Smooth muscle cell (in vitro differentiated cells): ENCODE results near the gene WDFY3. TPM values are rescaled to one million over a fixed set of nuclear protein-coding genes. Genes with fewer than 3 reads are reported as not detected.

Experiments used
- DNase-seq: peaks from one replicate; lab custom pipeline; 2025; ENCODE audit not compliant: unreplicated experiment; lab: John Stamatoyannopoulos, UW
- H2AFZ ChIP-seq: fragments of 200-600 bp; sonication (generic); 2 replicates; pipeline ENCODE4 v1.6.0; 2016; ENCODE audit warnings: antibody characterized with exemption, low read depth, mild to moderate bottlenecking
- H3F3A ChIP-seq: fragments of 200-600 bp; sonication (generic); 2 replicates; pipeline ENCODE4 v1.6.0; 2017; ENCODE audit warnings: antibody characterized with exemption, low read depth
- H3K27ac ChIP-seq: fragments of 200-600 bp; sonication (generic); 2 replicates; pipeline ENCODE4 v1.5.1; 2016; ENCODE audit warnings: low read depth, mild to moderate bottlenecking
- H3K27me3 ChIP-seq: fragments of 200-600 bp; sonication (generic); 2 replicates; pipeline ENCODE4 v1.6.1; 2016; ENCODE audit warnings: low read depth, mild to moderate bottlenecking
- H3K36me3 ChIP-seq: fragments of 200-600 bp; sonication (generic); 2 replicates; pipeline ENCODE4 v1.5.1; 2016; ENCODE audit warnings: low read depth
- H3K4me1 ChIP-seq: fragments of 200-600 bp; sonication (generic); 2 replicates; pipeline ENCODE4 v1.5.1; 2016; ENCODE audit warnings: low read depth
- H3K4me2 ChIP-seq: fragments of 200-600 bp; sonication (generic); 2 replicates; pipeline ENCODE4 v1.6.0; 2016; ENCODE audit warnings: mild to moderate bottlenecking
- H3K4me3 ChIP-seq: fragments of 200-600 bp; sonication (generic); 2 replicates; pipeline ENCODE4 v1.5.1; 2016; ENCODE audit warnings: mild to moderate bottlenecking
- H3K79me2 ChIP-seq: fragments of 200-600 bp; sonication (generic); 2 replicates; pipeline ENCODE4 v1.6.0; 2016; ENCODE audit warnings: low read depth, mild to moderate bottlenecking
- H3K9ac ChIP-seq: fragments of 200-600 bp; sonication (generic); 2 replicates; pipeline ENCODE4 v1.6.0; 2016; ENCODE audit warnings: low read depth
- H3K9me3 ChIP-seq: fragments of 200-600 bp; sonication (generic); replicated peaks from 2 replicates; pipeline ENCODE4 v1.5.1; 2016; ENCODE audit warnings: low read depth
- H4K20me1 ChIP-seq: fragments of 200-600 bp; sonication (generic); 2 replicates; pipeline ENCODE4 v1.6.0; 2016; ENCODE audit warnings: low read depth
- CTCF ChIP-seq: fragments of 200-600 bp; sonication (generic); IDR thresholded peaks from 2 replicates; pipeline ENCODE4 v1.5.1; 2017; ENCODE audit warnings: borderline replicate concordance, mild to moderate bottlenecking, antibody characterized with exemption; ENCODE audit not compliant: insufficient read depth, poor library complexity, severe bottlenecking
- WGBS: methylation state at CpG from one replicate; pipeline ENCODE4 v1.1.7; 2016; ENCODE audit warnings: low lambda C conversion rate; 5-methylcytosine and 5-hydroxymethylcytosine counted together
- polyA plus RNA-seq: library from polyadenylated mRNA; unstranded; fragments of >200 nt; fragmentation: Nextera tagmentation; extraction: Ambion mirVana; gene quantifications from 2 replicates; pipeline ENCODE4 v1.2.1, GENCODE V29; 2016
- total RNA-seq: library from RNA; depleted of rRNA; stranded (reverse); fragments of >200 nt; gene quantifications from 2 replicates; pipeline ENCODE4 v1.2.3, GENCODE V29; 2014

Gene WDFY3
- total and polyA plus RNA-seq, 2 experiments from 2014 or later: 4.0 to 63.9 TPM

GRCh38 chr4:84767168-84767567, 199.3 kb downstream of the WDFY3 start:
- no peak for TF ChIP-seq CTCF

GRCh38 chr4:84753321-84753972, 213.0 kb downstream of the WDFY3 start:
- H3K79me2 ChIP-seq: no peaks in the 10 kb centered on the region
- no peaks in the 10 kb centered on the region for H3F3A ChIP-seq
- no peak overlapping the region for H3K4me3 ChIP-seq
- H2AFZ ChIP-seq: no peak overlapping the region
- H4K20me1 ChIP-seq: peaks cover 4% of the 10 kb centered on the region
- no peak overlapping the region for H3K9ac ChIP-seq
- 82% methylated on average over 7 of the region's 7 CpGs for WGBS
- H3K4me2 ChIP-seq: no peak overlapping the region
- H3K9me3 ChIP-seq: no peaks in the 10 kb centered on the region
- no peak for DNase-seq
- H3K27me3 ChIP-seq: no peaks in the 10 kb centered on the region
- no peak overlapping the region for H3K27ac ChIP-seq
- H3K4me1 ChIP-seq: no peaks in the 10 kb centered on the region
- H3K36me3 ChIP-seq: peaks cover 22% of the 10 kb centered on the region
- TF ChIP-seq CTCF: no peak

More at GRCh38 chr4:84767168-84767567, 199.3 kb downstream of the WDFY3 start:
- no peak overlapping the region for H2AFZ ChIP-seq
- no peaks in the 10 kb centered on the region for H3F3A ChIP-seq
- H3K27me3 ChIP-seq: no peaks in the 10 kb centered on the region
- H3K4me3 ChIP-seq: no peak overlapping the region
- no peak overlapping the region for H3K9ac ChIP-seq
- no peak for DNase-seq
- no peak overlapping the region for H3K27ac ChIP-seq
- no peak overlapping the region for H3K4me2 ChIP-seq
- WGBS: 99% methylated on average over 3 of the region's 3 CpGs
- no peaks in the 10 kb centered on the region for H3K79me2 ChIP-seq
- no peaks in the 10 kb centered on the region for H4K20me1 ChIP-seq
- no peaks in the 10 kb centered on the region for H3K9me3 ChIP-seq
- H3K4me1 ChIP-seq: no peaks in the 10 kb centered on the region
- no peaks in the 10 kb centered on the region for H3K36me3 ChIP-seq

GRCh38 chr4:84751707-84752106, 214.8 kb downstream of the WDFY3 start:
- no peak overlapping the region for H3K9ac ChIP-seq
- no peak for DNase-seq
- H3K79me2 ChIP-seq: no peaks in the 10 kb centered on the region
- no peak for TF ChIP-seq CTCF
- H4K20me1 ChIP-seq: peaks cover 4% of the 10 kb centered on the region
- H3K9me3 ChIP-seq: no peaks in the 10 kb centered on the region
- H3K4me3 ChIP-seq: no peak overlapping the region
- H2AFZ ChIP-seq: no peak overlapping the region
- H3F3A ChIP-seq: no peaks in the 10 kb centered on the region
- H3K4me1 ChIP-seq: no peaks in the 10 kb centered on the region
- H3K4me2 ChIP-seq: no peak overlapping the region
- no peak overlapping the region for H3K27ac ChIP-seq
- 88% methylated on average over 4 of the region's 4 CpGs for WGBS
- H3K27me3 ChIP-seq: no peaks in the 10 kb centered on the region
- peaks cover 22% of the 10 kb centered on the region for H3K36me3 ChIP-seq

- Histone ChIP-seq H3K4me3 (no peak overlapping the region), H3K4me1 (no peaks in the 10 kb centered on the region), H3K27ac (no peak overlapping the region), H3K4me2 (no peak overlapping the region), H3K79me2 (no peaks in the 10 kb centered on the region), H3K9me3 (no peaks in the 10 kb centered on the region), H4K20me1 (peaks cover 4% of the 10 kb centered on the region), H2AFZ (no peak overlapping the region), H3K27me3 (no peaks in the 10 kb centered on the region), H3K36me3 (peaks cover 22% of the 10 kb centered on the region), H3K9ac (no peak overlapping the region), H3F3A (no peaks in the 10 kb centered on the region)
- no peak for TF ChIP-seq CTCF
- DNase-seq: no peak
- 60% methylated on average over 3 of the region's 3 CpGs for WGBS
These were observed 215.6 kb downstream of the WDFY3 start for GRCh38 chr4:84750960-84751283.
